ENCODE measurements around the gene MSH3.

MSH3 gene

GRCh38 chr5:80919678-80920196 is 265.3 kb downstream of the MSH3 start:
- no peak for DNase-seq

- DNase-seq = no peak
These were observed 265.9 kb downstream of the MSH3 start for GRCh38 chr5:80920333-80920732.

GRCh38 chr5:80921026-80921425 is 266.6 kb downstream of the MSH3 start:
- DNase-seq = no peak

GRCh38 chr5:80925931-80926330 is 271.5 kb downstream of the MSH3 start:
- no peak for DNase-seq
